HG03460 (cell line): ENCODE measurements around the gene RHOXF2.
"Not testable (repeated sequence)": the region's sequence is repeated elsewhere in the genome, so short reads cannot be mapped to it uniquely, and the experiment has no call there.

Source experiments
- ATAC-seq: cut with Tn5 transposase; IDR thresholded peaks from one replicate; pipeline ENCODE4 v1.9.1; 2021; ENCODE audit not compliant: unreplicated experiment

RHOXF2 gene

GRCh38 chrX:120196626-120197283 is 38.3 kb downstream of the RHOXF2 start:
- not testable (repeated sequence) for ATAC-seq

GRCh38 chrX:120200851-120201250 is 42.4 kb downstream of the RHOXF2 start:
- ATAC-seq = no peak

GRCh38 chrX:120205816-120206753 is 47.7 kb downstream of the RHOXF2 start:
- no peak for ATAC-seq

- no peak for ATAC-seq
These were observed 48.7 kb downstream of the RHOXF2 start for GRCh38 chrX:120207009-120207605.

GRCh38 chrX:120213438-120214265 is 55.2 kb downstream of the RHOXF2 start:
- ATAC-seq = peak; percentile 73
